Upper lobe of right lung (tissue), 1 donor: ENCODE measurements around the gene P2RY2. TPM values are rescaled to one million over a fixed set of nuclear protein-coding genes. Genes with fewer than 3 reads are reported as not detected.

Source experiments
- ATAC-seq: fragments of 200-7000 bp; cut with Tn5 transposase; one replicate; pipeline ENCODE4 v1.9.1; 2020; ENCODE audit warnings: mild to moderate bottlenecking, moderate library complexity
- DNase-seq: peaks from one replicate; pipeline ENCODE4 v3.0.0-alpha.2; 2020
- H3K27ac ChIP-seq: fragments of 200-600 bp; one replicate; pipeline ENCODE4 v1.8.0; 2022
- H3K27me3 ChIP-seq: fragments of 200-600 bp; one replicate; pipeline ENCODE4 v1.8.0; 2022; ENCODE audit warnings: mild to moderate bottlenecking
- H3K36me3 ChIP-seq: fragments of 200-600 bp; one replicate; pipeline ENCODE4 v1.8.0; 2022
- H3K4me1 ChIP-seq: fragments of 200-600 bp; one replicate; pipeline ENCODE4 v1.8.0; 2022
- H3K4me3 ChIP-seq: fragments of 200-600 bp; one replicate; pipeline ENCODE4 v1.8.0; 2022; ENCODE audit warnings: mild to moderate bottlenecking
- H3K9me3 ChIP-seq: fragments of 200-600 bp; one replicate; pipeline ENCODE4 v1.8.0; 2022
- CTCF ChIP-seq: fragments of 200-600 bp; IDR thresholded peaks from one replicate; pipeline ENCODE4 v1.8.0; 2022; ENCODE audit warnings: antibody characterized with exemption
- intact Hi-C: fragments of 100-400 bp; cut with DNase I; formaldehyde crosslinking; loops from one replicate; pipeline ENCODE4 v1.11.0; 2022
- total RNA-seq: library from RNA; stranded (reverse); fragmentation: NEBNext Ultra II Directional; extraction: Animal tissue kit (Norgen Biotek cat#: 25700); gene quantifications from one replicate; pipeline ENCODE4 v1.2.1, GENCODE V29; 2021
- donor health status: DM: no; HTN: yes; CAD: no; lungs with severe emphysema.

P2RY2 gene
- total RNA-seq, 1 donor from 2014 or later, result 7.4 TPM

- ATAC-seq (no peak), DNase-seq (peak; percentile 56)
- H3K4me3 ChIP-seq, result no peak overlapping the region
- H3K36me3 ChIP-seq, result no peaks in the 10 kb centered on the region
- no peaks in the 10 kb centered on the region for H3K9me3 ChIP-seq
- intact Hi-C loops, result no loop called here
- H3K27me3 ChIP-seq, result no peaks in the 10 kb centered on the region
- peaks cover 15% of the 10 kb centered on the region for H3K4me1 ChIP-seq
- no peak for TF ChIP-seq CTCF
- H3K27ac ChIP-seq, result no peak overlapping the region
These were observed 25.0 kb downstream of the P2RY2 start for GRCh38 chr11:73243093-73243485.

DNA sequence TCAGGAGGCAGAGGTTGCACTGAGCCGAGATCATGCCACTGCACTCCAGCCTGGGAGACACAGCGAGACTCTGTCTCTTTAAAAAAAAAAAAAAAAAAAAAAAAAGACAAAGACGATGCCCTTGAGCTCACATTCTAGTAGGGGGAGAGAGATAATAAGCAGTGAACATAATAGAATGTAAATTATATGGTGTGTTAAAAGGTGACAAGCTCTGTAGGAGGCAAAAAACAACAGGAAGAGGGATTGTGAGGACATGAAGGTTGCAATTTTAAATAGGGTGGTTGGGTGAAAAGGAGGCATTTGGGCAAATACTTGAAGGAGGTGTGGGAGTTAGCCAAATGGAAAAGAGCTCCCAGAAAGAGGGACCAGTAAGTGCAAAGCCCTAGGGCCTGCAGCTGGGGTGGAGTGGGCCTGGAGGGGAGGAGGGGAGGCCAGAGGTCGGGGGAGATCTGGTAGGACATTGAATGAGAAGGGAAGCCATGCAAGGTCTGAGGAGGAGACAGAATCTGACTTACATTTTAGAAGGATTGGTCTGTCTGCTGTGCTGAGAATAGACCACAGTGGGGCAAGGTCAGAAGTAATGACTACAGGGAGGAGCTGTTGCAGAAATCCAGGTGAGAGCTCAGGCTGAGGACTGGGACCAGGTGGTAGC lies 26.6 kb downstream of the P2RY2 start:
- H3K4me1 ChIP-seq, result peaks cover 14% of the 10 kb centered on the region
- intact Hi-C loops, result no loop called here
- TF ChIP-seq CTCF, result no peak
- ATAC-seq, result no peak
- no peak overlapping the region for H3K27ac ChIP-seq
- H3K9me3 ChIP-seq, result no peaks in the 10 kb centered on the region
- H3K4me3 ChIP-seq, result no peak overlapping the region
- DNase-seq, result peak; percentile 33
- H3K36me3 ChIP-seq, result no peaks in the 10 kb centered on the region
- no peaks in the 10 kb centered on the region for H3K27me3 ChIP-seq

GRCh38 chr11:73245461-73245860 lies 27.4 kb downstream of the P2RY2 start:
- TF ChIP-seq CTCF, result no peak
- H3K4me1 ChIP-seq, result peaks cover 6% of the 10 kb centered on the region
- intact Hi-C loops, result no loop called here
- DNase-seq (peak; percentile 29), ATAC-seq (no peak)
- no peak overlapping the region for H3K27ac ChIP-seq
- H3K27me3 ChIP-seq, result no peaks in the 10 kb centered on the region
- no peaks in the 10 kb centered on the region for H3K9me3 ChIP-seq
- H3K36me3 ChIP-seq, result no peaks in the 10 kb centered on the region
- no peak overlapping the region for H3K4me3 ChIP-seq

- TF ChIP-seq CTCF, result no peak
- Histone ChIP-seq H3K27me3 (no peaks in the 10 kb centered on the region), H3K9me3 (no peaks in the 10 kb centered on the region), H3K4me3 (no peak overlapping the region), H3K4me1 (peaks cover 3% of the 10 kb centered on the region), H3K27ac (no peak overlapping the region), H3K36me3 (no peaks in the 10 kb centered on the region)
- ATAC-seq (no peak), DNase-seq (no peak)
- intact Hi-C loops, result no loop called here
These were observed 28.2 kb downstream of the P2RY2 start for GRCh38 chr11:73246303-73246702.

- Histone ChIP-seq H3K4me1 (no peaks in the 10 kb centered on the region), H3K27ac (no peak overlapping the region), H3K36me3 (no peaks in the 10 kb centered on the region), H3K27me3 (no peaks in the 10 kb centered on the region), H3K9me3 (no peaks in the 10 kb centered on the region), H3K4me3 (no peak overlapping the region)
- ATAC-seq (no peak), DNase-seq (no peak)
- no peak for TF ChIP-seq CTCF
- intact Hi-C loops, result no loop called here
These were observed 30.6 kb downstream of the P2RY2 start for GRCh38 chr11:73248526-73249185.
